Lung (tissue), 12 donors: Measurements from ENCODE around the gene DNAH1. TPM values are rescaled to one million over a fixed set of nuclear protein-coding genes. Genes with fewer than 3 reads are reported as not detected.
A peak's percentile ranks its signal among the peaks of the same experiment; 100 is the strongest.

Source experiments
- ATAC-seq: fragments of 200-7000 bp; cut with Tn5 transposase; one replicate; pipeline ENCODE4 v1.9.1; 2020; ENCODE audit warnings: moderate number of reproducible peaks; ENCODE audit not compliant: insufficient read depth, low FRiP score
- DNase-seq, 3 donors: peaks; one replicate each; pipeline ENCODE4 v3.0.0-alpha.2; 2013 to 2017
- H3K27ac ChIP-seq, 2 donors: one replicate each; pipeline ENCODE4 v1.5.1; 2013; ENCODE audit warnings: mild to moderate bottlenecking in 2 of 2, moderate library complexity in 2 of 2, control low read depth in 1 of 2, inconsistent platforms in 1 of 2, low read depth in 1 of 2, low read length in 1 of 2
- H3K27me3 ChIP-seq, 3 donors: one replicate each; pipeline ENCODE4 v1.5.1; 2013; ENCODE audit warnings: low read length in 2 of 3; ENCODE audit not compliant: control insufficient read depth in 3 of 3, insufficient read depth in 3 of 3
- H3K36me3 ChIP-seq, 4 donors: one replicate each; pipeline ENCODE4 v1.5.1; 2013; ENCODE audit warnings: low read length in 4 of 4, mild to moderate bottlenecking in 1 of 4, moderate library complexity in 1 of 4; ENCODE audit not compliant: control insufficient read depth in 4 of 4, insufficient read depth in 4 of 4
- H3K4me1 ChIP-seq, 5 donors: one replicate each; pipeline ENCODE4 v1.5.1; 2013; ENCODE audit warnings: low read length in 5 of 5, mild to moderate bottlenecking in 2 of 5, moderate library complexity in 1 of 5; ENCODE audit not compliant: control insufficient read depth in 5 of 5, insufficient read depth in 5 of 5
- H3K4me3 ChIP-seq: one replicate; pipeline ENCODE4 v1.5.1; 2013; ENCODE audit warnings: mild to moderate bottlenecking, control low read depth, moderate library complexity
- H3K9ac ChIP-seq, 2 donors: one replicate each; pipeline ENCODE4 v1.5.1; 2013; ENCODE audit warnings: low read length in 2 of 2, control low read depth in 1 of 2; ENCODE audit not compliant: insufficient read depth in 1 of 2
- H3K9me3 ChIP-seq, 4 donors: one replicate each; pipeline ENCODE4 v1.5.1; 2013; ENCODE audit warnings: low read length in 3 of 4, mild to moderate bottlenecking in 1 of 4, moderate library complexity in 1 of 4; ENCODE audit not compliant: control insufficient read depth in 4 of 4, insufficient read depth in 3 of 4
- CTCF ChIP-seq: IDR thresholded peaks from 2 replicates; pipeline ENCODE4 v1.5.1; 2012; ENCODE audit warnings: mild to moderate bottlenecking; ENCODE audit errors: control extremely low read depth, extremely low read depth
- WGBS, 2 donors: extraction: QIAGEN DNeasy Blood & Tissue Kit; methylation state at CpG; one replicate each; pipeline ENCODE4 v1.1.7; 2013; 5-methylcytosine and 5-hydroxymethylcytosine counted together
- polyA plus RNA-seq, 2 donors: library from polyadenylated mRNA; stranded (reverse); fragments of 200-250 nt; gene quantifications; one replicate each; pipeline ENCODE4 v1.2.1, GENCODE V29; 2013
- total RNA-seq, 2 donors: library from RNA; depleted of rRNA in 1 of 2; stranded (reverse); fragments of >200 nt in 1 of 2; gene quantifications; one replicate each; pipeline ENCODE4 v1.2.1, GENCODE V29; 2014 to 2021
- donor health status: control.
- donor health status: control.
- donor health status: Bipolar disorder and iron deficiency.
- donor health status: healthy.
- donor health status: DM: yes; HTN: yes; CAD: no.

The DNAH1 gene
- total and polyA plus RNA-seq, 4 donors: 6.1 to 21.5 (median 11.4) TPM

GRCh38 chr3:52311576-52312119 is 4.5 kb upstream of the DNAH1 start:
- no peak for ATAC-seq
- Histone ChIP-seq H3K36me3 (peaks cover 0 to 3% (median 0%) of the 10 kb centered on the region in 4 donors), H3K9ac (no peak overlapping the region), H3K27me3 (no peaks in the 10 kb centered on the region), H3K9me3 (no peaks in the 10 kb centered on the region), H3K4me1 (peaks cover 0 to 24% (median 0%) of the 10 kb centered on the region in 5 donors), H3K27ac (no peak overlapping the region), H3K4me3 (no peak overlapping the region)
- TF ChIP-seq CTCF: no peak
- peak in 1 of 3 donors; percentile 56 for DNase-seq
- 91 to 95% methylated on average over 9 of the region's 9 CpGs for WGBS, 2 donors

- peaks cover 0 to 22% (median 0%) of the 10 kb centered on the region in 5 donors for H3K4me1 ChIP-seq
- no peak overlapping the region for H3K9ac ChIP-seq
- H3K27ac ChIP-seq: peak overlapping the region in 1 of 2 donors; percentile 60
- no peaks in the 10 kb centered on the region for H3K9me3 ChIP-seq
- H3K27me3 ChIP-seq: peaks cover 0 to 1% (median 0%) of the 10 kb centered on the region in 3 donors
- ATAC-seq (no peak), DNase-seq (no peak)
- no peak overlapping the region for H3K4me3 ChIP-seq
- no peak for TF ChIP-seq CTCF
- H3K36me3 ChIP-seq: peaks cover 0 to 3% (median 0%) of the 10 kb centered on the region in 4 donors
- 87 to 94% methylated on average over 2 of the region's 2 CpGs for WGBS, 2 donors
Measured at GRCh38 chr3:52313188-52313773, 2.8 kb upstream of the DNAH1 start.

- no peaks in the 10 kb centered on the region for H3K9me3 ChIP-seq
- H3K4me1 ChIP-seq: peaks cover 0 to 21% (median 0%) of the 10 kb centered on the region in 5 donors
- 47 to 63% methylated on average over 4 of the region's 4 CpGs for WGBS, 2 donors
- peaks cover 0 to 4% (median 0%) of the 10 kb centered on the region in 3 donors for H3K27me3 ChIP-seq
- DNase-seq (no peak), ATAC-seq (peak; percentile 64)
- H3K36me3 ChIP-seq: peaks cover 0 to 3% (median 0%) of the 10 kb centered on the region in 4 donors
- no peak overlapping the region for H3K4me3 ChIP-seq
- TF ChIP-seq CTCF: no peak
- H3K9ac ChIP-seq: no peak overlapping the region
- peak overlapping the region in 1 of 2 donors; percentile 60 for H3K27ac ChIP-seq
Measured at GRCh38 chr3:52313774-52314188, 2.3 kb upstream of the DNAH1 start.
